Keratinocyte (primary cell): ENCODE data around the gene HYI.

Source experiments
- EZH2 ChIP-seq: IDR thresholded peaks from one replicate; pipeline ENCODE4 v1.6.1; 2012; ENCODE audit warnings: inconsistent platforms, mild to moderate bottlenecking, low read length, moderate library complexity
- TF ChIP-seq, protein P1 (sequence below), 3 experiments: IDR thresholded peaks in 1 of 3; conservative IDR thresholded peaks in 1 of 3; optimal IDR thresholded peaks in 1 of 3; 2 replicates in 2 of 3; 3 replicates in 1 of 3; pipeline versions ENCODE3 to v1.5.1; 2011; ENCODE audit warnings: low read length in 3 of 3, mild to moderate bottlenecking in 3 of 3, moderate library complexity in 2 of 3, control low read depth in 1 of 3, inconsistent platforms in 1 of 3; ENCODE audit not compliant: insufficient read depth in 2 of 3; ENCODE audit errors: extremely low read depth in 1 of 3

DNA sequence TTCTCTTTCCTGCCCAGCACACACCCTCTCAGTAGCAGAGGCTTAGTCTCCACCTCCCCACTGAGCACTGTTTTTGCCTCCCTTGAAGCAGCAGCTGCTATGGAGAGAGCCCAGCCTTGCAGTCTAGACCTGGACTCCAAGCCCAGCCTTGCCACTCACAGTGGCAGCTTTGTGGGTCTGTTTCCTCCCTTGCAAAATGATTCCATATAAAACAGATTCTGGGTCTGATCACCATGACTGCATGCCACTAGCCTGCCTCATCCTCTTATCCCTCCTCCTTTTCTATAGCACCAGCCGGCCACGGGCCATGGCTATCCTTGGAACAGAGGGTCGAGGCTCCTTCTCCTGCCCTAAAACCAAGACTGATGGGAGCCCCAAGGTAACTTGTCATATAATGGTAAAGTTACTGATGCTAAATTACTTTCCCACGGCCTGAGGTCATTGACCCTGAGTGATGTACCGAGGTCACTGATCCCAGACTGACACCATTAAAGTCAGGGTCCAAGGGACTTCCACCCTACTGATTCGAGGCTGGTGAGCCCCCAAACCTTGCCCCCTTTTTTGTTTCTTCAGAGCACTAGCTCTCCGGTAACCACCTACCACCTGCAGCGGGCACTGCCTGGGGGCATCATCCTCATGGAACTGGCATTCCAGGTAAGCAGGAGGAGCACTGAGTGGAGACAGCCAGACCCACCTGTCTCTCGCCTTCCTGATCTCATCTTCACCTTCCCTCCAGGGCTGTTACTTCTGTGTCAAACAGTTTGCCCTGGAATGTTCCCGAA lies 7.9 kb downstream of the HYI start:
- TF ChIP-seq, protein P1, sequence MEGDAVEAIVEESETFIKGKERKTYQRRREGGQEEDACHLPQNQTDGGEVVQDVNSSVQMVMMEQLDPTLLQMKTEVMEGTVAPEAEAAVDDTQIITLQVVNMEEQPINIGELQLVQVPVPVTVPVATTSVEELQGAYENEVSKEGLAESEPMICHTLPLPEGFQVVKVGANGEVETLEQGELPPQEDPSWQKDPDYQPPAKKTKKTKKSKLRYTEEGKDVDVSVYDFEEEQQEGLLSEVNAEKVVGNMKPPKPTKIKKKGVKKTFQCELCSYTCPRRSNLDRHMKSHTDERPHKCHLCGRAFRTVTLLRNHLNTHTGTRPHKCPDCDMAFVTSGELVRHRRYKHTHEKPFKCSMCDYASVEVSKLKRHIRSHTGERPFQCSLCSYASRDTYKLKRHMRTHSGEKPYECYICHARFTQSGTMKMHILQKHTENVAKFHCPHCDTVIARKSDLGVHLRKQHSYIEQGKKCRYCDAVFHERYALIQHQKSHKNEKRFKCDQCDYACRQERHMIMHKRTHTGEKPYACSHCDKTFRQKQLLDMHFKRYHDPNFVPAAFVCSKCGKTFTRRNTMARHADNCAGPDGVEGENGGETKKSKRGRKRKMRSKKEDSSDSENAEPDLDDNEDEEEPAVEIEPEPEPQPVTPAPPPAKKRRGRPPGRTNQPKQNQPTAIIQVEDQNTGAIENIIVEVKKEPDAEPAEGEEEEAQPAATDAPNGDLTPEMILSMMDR (optimal IDR thresholded peaks at IDR 0.05 in 1 of 3, IDR thresholded peaks at IDR 0.05 in 1 of 3, conservative IDR thresholded peaks at IDR 0.05 in 1 of 3; ENCODE audit: extremely low read depth in 1 of 3, insufficient read depth in 2 of 3, low read length in 3 of 3) = no peak
- TF ChIP-seq EZH2 = no peak
